HG02759 (cell line): ENCODE measurements around the gene SLC4A2.
"Not testable (repeated sequence)": the region's sequence is repeated elsewhere in the genome, so short reads cannot be mapped to it uniquely, and the experiment has no call there.

Experiments
- ATAC-seq: cut with Tn5 transposase; IDR thresholded peaks from one replicate; pipeline ENCODE4 v1.9.1; 2021; ENCODE audit warnings: mild to moderate bottlenecking, moderate library complexity; ENCODE audit not compliant: unreplicated experiment

SLC4A2 gene, protein sequence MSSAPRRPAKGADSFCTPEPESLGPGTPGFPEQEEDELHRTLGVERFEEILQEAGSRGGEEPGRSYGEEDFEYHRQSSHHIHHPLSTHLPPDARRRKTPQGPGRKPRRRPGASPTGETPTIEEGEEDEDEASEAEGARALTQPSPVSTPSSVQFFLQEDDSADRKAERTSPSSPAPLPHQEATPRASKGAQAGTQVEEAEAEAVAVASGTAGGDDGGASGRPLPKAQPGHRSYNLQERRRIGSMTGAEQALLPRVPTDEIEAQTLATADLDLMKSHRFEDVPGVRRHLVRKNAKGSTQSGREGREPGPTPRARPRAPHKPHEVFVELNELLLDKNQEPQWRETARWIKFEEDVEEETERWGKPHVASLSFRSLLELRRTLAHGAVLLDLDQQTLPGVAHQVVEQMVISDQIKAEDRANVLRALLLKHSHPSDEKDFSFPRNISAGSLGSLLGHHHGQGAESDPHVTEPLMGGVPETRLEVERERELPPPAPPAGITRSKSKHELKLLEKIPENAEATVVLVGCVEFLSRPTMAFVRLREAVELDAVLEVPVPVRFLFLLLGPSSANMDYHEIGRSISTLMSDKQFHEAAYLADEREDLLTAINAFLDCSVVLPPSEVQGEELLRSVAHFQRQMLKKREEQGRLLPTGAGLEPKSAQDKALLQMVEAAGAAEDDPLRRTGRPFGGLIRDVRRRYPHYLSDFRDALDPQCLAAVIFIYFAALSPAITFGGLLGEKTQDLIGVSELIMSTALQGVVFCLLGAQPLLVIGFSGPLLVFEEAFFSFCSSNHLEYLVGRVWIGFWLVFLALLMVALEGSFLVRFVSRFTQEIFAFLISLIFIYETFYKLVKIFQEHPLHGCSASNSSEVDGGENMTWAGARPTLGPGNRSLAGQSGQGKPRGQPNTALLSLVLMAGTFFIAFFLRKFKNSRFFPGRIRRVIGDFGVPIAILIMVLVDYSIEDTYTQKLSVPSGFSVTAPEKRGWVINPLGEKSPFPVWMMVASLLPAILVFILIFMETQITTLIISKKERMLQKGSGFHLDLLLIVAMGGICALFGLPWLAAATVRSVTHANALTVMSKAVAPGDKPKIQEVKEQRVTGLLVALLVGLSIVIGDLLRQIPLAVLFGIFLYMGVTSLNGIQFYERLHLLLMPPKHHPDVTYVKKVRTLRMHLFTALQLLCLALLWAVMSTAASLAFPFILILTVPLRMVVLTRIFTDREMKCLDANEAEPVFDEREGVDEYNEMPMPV

DNA sequence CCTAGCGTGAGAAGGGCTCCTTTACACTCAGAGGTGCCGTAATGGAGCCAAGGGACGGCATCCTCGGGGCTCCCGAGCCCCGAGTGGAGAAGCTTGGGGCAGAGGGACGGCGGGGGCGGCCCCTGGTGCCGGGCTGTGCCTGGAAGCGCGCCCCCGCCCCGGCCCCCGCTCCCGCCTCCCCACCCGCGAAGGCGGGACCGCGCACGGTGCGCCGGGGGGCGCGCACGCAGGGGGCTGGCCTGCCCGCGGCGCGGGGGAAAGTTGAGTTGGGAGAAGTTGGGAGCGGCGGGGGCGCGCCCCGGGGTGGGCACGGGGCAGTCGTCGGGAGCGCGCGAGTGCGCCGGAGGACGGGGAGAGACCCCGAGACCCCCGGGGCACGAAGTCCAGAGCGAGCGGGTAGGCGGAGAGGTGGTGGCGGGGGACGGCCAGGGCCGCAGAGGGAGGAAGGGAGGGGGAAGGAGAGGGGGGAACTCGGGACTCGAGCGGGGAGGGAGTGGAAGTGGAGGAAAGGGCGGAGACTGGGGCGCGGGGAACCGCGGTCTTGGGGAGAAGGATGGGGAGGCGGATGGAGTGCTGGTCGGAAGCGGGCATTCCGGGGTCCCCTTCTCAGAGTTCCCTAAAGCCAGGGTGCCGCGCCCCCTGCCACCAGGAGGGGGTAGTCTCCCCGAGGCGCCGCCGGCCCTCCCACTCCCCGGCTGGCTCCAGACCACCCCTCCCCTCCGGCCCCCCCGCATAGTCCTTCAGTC is at the start of gene SLC4A2:
Gene SLC4A2 (plus strand): TSS at position 223 of the 746 bp plus-strand sequence. CDS start 2,399 bp downstream, outside the sequence.
- ATAC-seq, result peak; percentile 47

GRCh38 chr7:151010037-151010306 is 49.4 kb upstream of the SLC4A2 start:
- ATAC-seq, result no peak

GRCh38 chr7:151010307-151011096 is 48.9 kb upstream of the SLC4A2 start:
- no peak for ATAC-seq

- ATAC-seq, result no peak
These were observed 48.3 kb upstream of the SLC4A2 start for GRCh38 chr7:151011097-151011409.

DNA sequence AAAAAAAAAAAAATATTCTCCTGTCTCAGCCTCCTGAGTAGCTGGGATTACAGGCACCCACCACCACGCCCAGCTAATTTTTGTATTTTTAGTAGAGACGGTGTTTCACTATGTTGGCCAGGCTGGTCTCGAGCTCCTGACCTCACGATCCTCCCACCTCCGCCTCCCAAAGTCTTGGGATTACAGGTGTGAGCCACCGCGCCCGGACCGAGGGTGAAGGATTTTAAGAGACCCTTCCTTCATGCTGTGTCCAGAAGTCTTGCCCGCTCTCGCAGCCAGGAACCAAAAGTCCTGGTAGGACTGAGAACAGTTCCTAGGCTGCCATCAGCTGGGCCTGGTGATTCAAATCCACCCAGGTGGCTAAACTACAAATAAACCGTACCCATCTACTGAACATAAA is 47.8 kb upstream of the SLC4A2 start:
- ATAC-seq, result not testable (repeated sequence)

GRCh38 chr7:151012031-151012692 is 47.2 kb upstream of the SLC4A2 start:
- ATAC-seq, result no peak

DNA sequence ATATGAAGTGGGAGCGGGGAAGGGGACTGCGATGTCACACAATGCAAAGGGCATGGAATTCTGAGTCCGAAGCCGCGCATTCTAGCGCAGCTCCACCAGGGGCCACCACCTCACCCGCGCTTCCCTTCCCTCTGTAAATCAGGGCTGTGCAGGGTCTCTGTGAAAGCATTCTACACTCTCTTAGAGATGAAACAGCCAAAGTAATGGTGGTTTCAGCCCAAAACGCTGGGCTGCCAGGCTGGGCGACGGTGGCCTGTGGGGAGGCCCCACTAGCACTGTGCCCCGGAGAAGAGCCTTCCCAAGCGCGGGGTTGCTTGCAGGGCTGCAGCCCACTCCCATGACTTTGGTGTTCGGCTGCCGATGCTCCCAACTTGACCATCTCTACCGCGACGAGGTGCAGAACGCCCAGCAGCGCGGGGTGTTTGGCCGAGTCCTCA is 46.5 kb upstream of the SLC4A2 start:
- ATAC-seq, result no peak

DNA sequence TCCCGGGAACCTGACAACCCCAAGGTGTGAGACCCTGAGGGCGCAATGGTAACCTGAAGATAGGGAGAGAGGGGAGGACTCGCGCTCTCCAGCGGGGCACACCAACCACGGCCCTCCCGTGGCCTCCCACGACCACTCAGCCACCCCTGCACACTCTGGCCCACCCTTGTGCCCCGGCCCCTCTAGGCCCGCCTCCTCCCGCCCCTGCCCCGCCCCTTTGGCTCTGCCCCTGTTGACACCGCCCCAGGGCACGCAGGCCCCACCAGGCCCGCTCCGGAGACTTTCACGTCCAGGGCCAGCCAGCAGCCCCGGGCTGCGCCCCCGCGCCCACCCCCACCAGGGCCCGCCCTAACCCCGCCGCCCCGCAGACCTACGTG is 46.0 kb upstream of the SLC4A2 start:
- no peak for ATAC-seq

DNA sequence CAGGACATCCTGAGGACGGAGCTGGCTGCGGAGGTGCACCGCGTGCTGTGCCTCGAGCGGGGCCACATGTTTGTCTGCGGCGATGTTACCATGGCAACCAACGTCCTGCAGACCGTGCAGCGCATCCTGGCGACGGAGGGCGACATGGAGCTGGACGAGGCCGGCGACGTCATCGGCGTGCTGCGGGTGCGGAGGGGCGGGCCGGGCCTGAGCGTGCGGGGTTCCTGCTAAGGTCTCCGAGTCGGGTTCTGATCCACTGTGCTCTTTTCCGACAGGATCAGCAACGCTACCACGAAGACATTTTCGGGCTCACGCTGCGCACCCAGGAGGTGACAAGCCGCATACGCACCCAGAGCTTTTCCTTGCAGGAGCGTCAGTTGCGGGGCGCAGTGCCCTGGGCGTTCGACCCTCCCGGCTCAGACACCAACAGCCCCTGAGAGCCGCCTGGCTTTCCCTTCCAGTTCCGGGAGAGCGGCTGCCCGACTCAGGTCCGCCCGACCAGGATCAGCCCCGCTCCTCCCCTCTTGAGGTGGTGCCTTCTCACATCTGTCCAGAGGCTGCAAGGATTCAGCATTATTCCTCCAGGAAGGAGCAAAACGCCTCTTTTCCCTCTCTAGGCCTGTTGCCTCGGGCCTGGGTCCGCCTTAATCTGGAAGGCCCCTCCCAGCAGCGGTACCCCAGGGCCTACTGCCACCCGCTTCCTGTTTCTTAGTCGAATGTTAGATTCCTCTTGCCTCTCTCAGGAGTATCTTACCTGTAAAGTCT is 45.5 kb upstream of the SLC4A2 start:
- ATAC-seq, result peak; percentile 42

GRCh38 chr7:151014950-151015349 is 44.4 kb upstream of the SLC4A2 start:
- ATAC-seq, result no peak

DNA sequence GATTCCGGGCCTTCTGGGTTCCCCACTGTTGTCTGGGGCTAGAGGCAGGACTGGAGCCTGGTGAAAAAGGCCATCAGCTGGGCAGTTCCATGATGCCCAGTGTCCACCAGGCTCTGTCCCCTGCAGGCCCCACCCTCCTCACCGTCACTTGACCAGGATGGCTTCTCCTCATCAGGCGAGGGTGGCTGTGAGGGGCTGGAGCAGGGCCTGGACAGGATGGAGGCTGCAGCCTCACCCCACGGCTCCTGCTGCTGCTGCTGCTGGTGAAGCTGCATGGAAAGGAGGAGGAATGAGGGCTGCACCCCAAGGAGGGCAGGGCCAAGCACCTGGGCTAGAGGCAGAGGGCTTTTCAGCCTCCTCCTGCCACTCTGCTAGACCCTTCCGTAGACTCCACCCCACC is 43.4 kb upstream of the SLC4A2 start:
- ATAC-seq, result no peak

- ATAC-seq, result no peak
These were observed 42.9 kb upstream of the SLC4A2 start for GRCh38 chr7:151016505-151016904.

DNA sequence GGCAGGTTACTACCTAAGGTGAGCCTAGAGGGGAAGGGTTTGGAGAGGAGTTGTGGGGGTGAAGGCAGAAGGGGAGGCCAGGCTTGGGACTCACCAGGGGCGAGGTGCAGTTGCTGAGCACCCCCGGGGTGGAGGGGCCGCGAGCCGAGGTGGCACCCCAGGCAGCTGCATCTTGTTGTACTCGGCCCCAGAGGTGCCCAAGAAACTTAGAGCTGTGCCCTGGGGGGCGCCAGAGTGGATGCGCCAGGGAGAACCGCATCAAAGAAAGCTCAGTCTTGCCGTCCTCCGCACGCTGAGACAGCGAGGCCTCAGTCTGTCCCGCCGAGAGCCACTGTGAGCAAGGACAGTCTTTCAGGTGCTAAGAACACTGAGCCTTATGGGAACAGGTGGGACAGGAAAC is 42.4 kb upstream of the SLC4A2 start:
- no peak for ATAC-seq

- no peak for ATAC-seq
These were observed 41.9 kb upstream of the SLC4A2 start for GRCh38 chr7:151017370-151017952.

- peak; percentile 66 for ATAC-seq
These were observed 41.4 kb upstream of the SLC4A2 start for GRCh38 chr7:151017953-151018420.

- no peak for ATAC-seq
These were observed 40.8 kb upstream of the SLC4A2 start for GRCh38 chr7:151018421-151019129.

DNA sequence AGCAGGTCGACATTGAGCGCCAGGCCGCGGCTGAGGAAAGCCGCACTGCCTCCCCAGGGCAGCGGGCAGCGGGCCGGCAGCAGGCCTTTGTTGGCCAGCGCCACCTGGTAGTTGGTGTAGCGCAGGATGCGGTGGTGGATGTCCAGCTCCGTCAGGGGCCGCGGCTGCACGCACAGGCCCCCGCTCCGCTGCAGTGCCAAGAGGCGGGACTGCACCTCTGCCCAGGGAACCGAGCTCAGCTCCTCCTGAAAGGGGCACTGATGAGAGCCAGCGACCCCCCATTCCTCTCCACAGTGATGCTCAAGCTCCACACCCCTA is 40.3 kb upstream of the SLC4A2 start:
- no peak for ATAC-seq

GRCh38 chr7:151020231-151020630 is 39.2 kb upstream of the SLC4A2 start:
- ATAC-seq, result no peak
